Transverse colon (tissue), 4 donors: ENCODE data around the gene RNF152. TPM values are rescaled to one million over a fixed set of nuclear protein-coding genes. Genes with fewer than 3 reads are reported as not detected.

Source experiments
- DNase-seq: peaks from one replicate; pipeline ENCODE4 v3.0.0-alpha.2; 2019
- H3K27ac ChIP-seq, 4 donors: fragments of 200-600 bp; sonication (generic); 2 replicates each; pipeline ENCODE4 v1.5.1; 2016 to 2018; ENCODE audit warnings: inconsistent platforms in 4 of 4
- H3K27me3 ChIP-seq: fragments of 200-600 bp; sonication (generic); 2 replicates; pipeline ENCODE4 v1.5.1; 2017; ENCODE audit warnings: inconsistent platforms
- H3K36me3 ChIP-seq, 4 donors: fragments of 200-600 bp; sonication (generic); 2 replicates each; pipeline ENCODE4 v1.5.1; 2017 to 2019; ENCODE audit warnings: inconsistent platforms in 4 of 4
- H3K4me1 ChIP-seq, 4 donors: fragments of 200-600 bp; sonication (generic); 2 replicates each; pipeline ENCODE4 v1.5.1; 2017 to 2020; ENCODE audit warnings: inconsistent platforms in 4 of 4
- H3K4me3 ChIP-seq, 4 donors: fragments of 200-600 bp; sonication (generic); 1 replicate in 1 of 4; 2 replicates in 3 of 4; pipeline versions ENCODE4 v1.5.1 to v1.6.1; 2017 to 2019; ENCODE audit warnings: inconsistent platforms in 4 of 4
- H3K9me3 ChIP-seq, 2 donors: fragments of 200-600 bp; sonication (generic); 2 replicates each; pipeline ENCODE4 v1.5.1; 2017 to 2019; ENCODE audit warnings: inconsistent platforms in 2 of 2
- CTCF ChIP-seq, 5 experiments: fragments of 200-600 bp in 3 of 5; fragments of 450-650 bp in 2 of 5; sonication (generic) in 3 of 5; IDR thresholded peaks; 1 replicate in 2 of 5; 2 replicates in 3 of 5; pipeline ENCODE4 v1.5.1; 2016 to 2017; ENCODE audit warnings: antibody characterized with exemption in 5 of 5, inconsistent platforms in 3 of 5, mild to moderate bottlenecking in 2 of 5, moderate library complexity in 1 of 5
- EP300 ChIP-seq: sonication (generic); formaldehyde crosslinking; IDR thresholded peaks from one replicate; pipeline ENCODE4 v1.6.1; 2017; ENCODE audit warnings: antibody characterized with exemption, low read depth
- POLR2A ChIP-seq: fragments of 450-650 bp; IDR thresholded peaks from one replicate; pipeline ENCODE4 v1.6.1; 2016; ENCODE audit warnings: antibody characterized with exemption, mild to moderate bottlenecking, moderate library complexity
- POLR2AphosphoS5 ChIP-seq, 3 donors: sonication (generic); formaldehyde crosslinking; IDR thresholded peaks; one replicate each; pipeline ENCODE4 v1.6.1; 2016; ENCODE audit warnings: antibody characterized with exemption in 3 of 3
- WGBS, 2 donors: methylation state at CpG; one replicate each; pipeline ENCODE4 v1.1.5; 2018; ENCODE audit warnings: low coverage in 1 of 2; 5-methylcytosine and 5-hydroxymethylcytosine counted together
- in situ Hi-C, 4 donors: fragments of 200-750 bp; cut with MboI; loops; one replicate each; pipeline versions ENCODE4 v1.15.0 to v1.15.1; 2017; ENCODE audit warnings: low sequenced_read_pairs in 3 of 4, low pct_ligation_motif_present in 1 of 4, low pct_unique_long_range_greater_than_20kb in 1 of 4
- intact Hi-C: fragments of 100-400 bp; cut with DNase I; formaldehyde crosslinking; loops from one replicate; pipeline ENCODE4 v1.15.1; 2023; ENCODE audit warnings: low total_unique reads
- total RNA-seq, 4 donors: library from RNA; depleted of rRNA; stranded (reverse); fragments of >200 nt; gene quantifications; one replicate each; pipeline ENCODE4 v1.1.0, GENCODE V29; 2016

RNF152 gene
- total RNA-seq, 4 donors from 2014 or later: 29.7 to 340 (median 159) TPM

- DNase-seq: no peak
- 71 to 84% methylated on average over 4 to 6 of the region's 6 CpGs for WGBS, 2 donors
- H3K27me3 ChIP-seq: no peaks in the 10 kb centered on the region
- H3K36me3 ChIP-seq: no peaks in the 10 kb centered on the region
- no peak overlapping the region for H3K4me3 ChIP-seq
- intact Hi-C loops (no loop called here), in situ Hi-C loops (no loop called here)
- no peaks in the 10 kb centered on the region for H3K4me1 ChIP-seq
- no peak for TF ChIP-seq POLR2AphosphoS5 (IDR thresholded peaks at IDR 0.05)
- no peak for TF ChIP-seq EP300
- TF ChIP-seq POLR2A: no peak
- H3K9me3 ChIP-seq: no peaks in the 10 kb centered on the region
- H3K27ac ChIP-seq: no peak overlapping the region
Measured at GRCh38 chr18:61765097-61765496, 127.7 kb downstream of the RNF152 start.

DNA sequence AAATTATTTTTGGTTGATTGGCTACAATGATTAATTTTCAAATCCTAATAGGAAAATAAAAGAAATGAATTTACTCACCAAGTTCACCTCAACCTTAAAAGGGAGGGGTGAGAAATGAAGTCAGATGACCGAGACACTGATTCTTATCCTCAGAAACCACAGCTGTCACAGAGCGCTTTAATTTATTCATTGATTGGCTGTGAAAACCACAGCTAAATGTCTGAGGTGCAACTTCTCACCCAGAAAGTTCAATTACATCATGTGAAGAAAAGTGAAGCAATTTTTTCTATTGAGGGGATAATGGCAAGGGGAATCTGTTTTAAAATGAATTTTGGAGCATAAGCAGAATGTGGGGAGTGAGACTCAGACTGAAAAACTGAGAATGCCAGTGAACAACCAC is 128.4 kb downstream of the RNF152 start:
- no peaks in the 10 kb centered on the region for H3K27me3 ChIP-seq
- H3K4me3 ChIP-seq: no peak overlapping the region
- no peak for DNase-seq
- 80 to 83% methylated on average over 2 of the region's 2 CpGs for WGBS, 2 donors
- intact Hi-C loops (loop anchor here (5.0 kb wide), 1 partner anchor 957 kb away; no protein-coding TSS in a partner anchor), in situ Hi-C loops (no loop called here)
- no peaks in the 10 kb centered on the region for H3K4me1 ChIP-seq
- no peaks in the 10 kb centered on the region for H3K9me3 ChIP-seq
- H3K36me3 ChIP-seq: no peaks in the 10 kb centered on the region
- no peak overlapping the region for H3K27ac ChIP-seq
- no peak for TF ChIP-seq POLR2A
- no peak for TF ChIP-seq CTCF (IDR thresholded peaks at IDR 0.05)
- no peak for TF ChIP-seq EP300
- TF ChIP-seq POLR2AphosphoS5 (IDR thresholded peaks at IDR 0.05): no peak

DNA sequence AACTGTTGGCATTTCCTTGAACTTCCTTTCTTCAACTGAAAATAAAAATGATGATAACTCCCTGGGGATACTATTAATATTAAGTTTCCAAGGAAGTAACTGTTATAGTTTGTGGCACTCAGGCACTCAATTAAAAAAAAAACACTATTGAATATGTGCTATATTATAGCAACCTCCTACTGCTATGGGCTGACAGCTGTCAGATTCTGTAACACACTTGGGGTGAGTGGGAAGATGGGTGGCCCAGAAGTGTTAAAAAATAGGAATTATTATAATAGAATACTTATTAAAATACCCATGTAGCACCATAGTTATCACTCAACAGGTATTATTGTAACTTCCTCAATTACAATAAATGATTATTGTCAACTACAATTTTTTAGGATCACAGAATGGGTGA is 130.9 kb downstream of the RNF152 start:
- H3K4me3 ChIP-seq: no peak overlapping the region
- DNase-seq: no peak
- no peaks in the 10 kb centered on the region for H3K9me3 ChIP-seq
- TF ChIP-seq POLR2AphosphoS5 (IDR thresholded peaks at IDR 0.05): no peak
- TF ChIP-seq CTCF (IDR thresholded peaks at IDR 0.05): no peak
- TF ChIP-seq EP300: no peak
- TF ChIP-seq POLR2A: no peak
- H3K36me3 ChIP-seq: no peaks in the 10 kb centered on the region
- in situ Hi-C loops (no loop called here), intact Hi-C loops (loop anchor here (5.0 kb wide), 1 partner anchor 955 kb away; no protein-coding TSS in a partner anchor)
- H3K27me3 ChIP-seq: no peaks in the 10 kb centered on the region
- H3K4me1 ChIP-seq: no peaks in the 10 kb centered on the region
- H3K27ac ChIP-seq: no peak overlapping the region
